Measurements from ENCODE around the gene TUSC2.
"Not testable (repeated sequence)": the region's sequence is repeated elsewhere in the genome, so short reads cannot be mapped to it uniquely, and the experiment has no call there.

Gene TUSC2

GRCh38 chr3:50318163-50318562 is 9.9 kb downstream of the TUSC2 start:
- H3K4me3 Mint-ChIP-seq, result peak overlapping the region; percentile 20
- H3K9me3 Mint-ChIP-seq, result no peaks in the 10 kb centered on the region
- ATAC-seq (replicated peaks; ENCODE audit: extremely low read depth, poor library complexity, severe bottlenecking) (no peak), DNase-seq (ENCODE audit: low spot score in 2 of 2) (no peak)
- H3K36me3 Mint-ChIP-seq (ENCODE audit: insufficient read depth), result peaks cover 3% of the 10 kb centered on the region
- no peaks in the 10 kb centered on the region for H3K27me3 Mint-ChIP-seq
- H3K4me1 Mint-ChIP-seq, result peaks cover 42% of the 10 kb centered on the region
- no peak overlapping the region for H3K27ac Mint-ChIP-seq (ENCODE audit: low read depth)

GRCh38 chr3:50317300-50317699 is 10.7 kb downstream of the TUSC2 start:
- H3K9me3 Mint-ChIP-seq, result no peaks in the 10 kb centered on the region
- H3K27ac Mint-ChIP-seq (ENCODE audit: low read depth), result peak overlapping the region; percentile 94
- peak overlapping the region; percentile 80 for H3K4me3 Mint-ChIP-seq
- ATAC-seq (replicated peaks; ENCODE audit: extremely low read depth, poor library complexity, severe bottlenecking), result no peak
- no peaks in the 10 kb centered on the region for H3K27me3 Mint-ChIP-seq
- peaks cover 42% of the 10 kb centered on the region for H3K4me1 Mint-ChIP-seq
- DNase-seq (ENCODE audit: low spot score in 2 of 2), result no peak
- H3K36me3 Mint-ChIP-seq (ENCODE audit: insufficient read depth), result peaks cover 3% of the 10 kb centered on the region

- Mint-ChIP-seq H3K4me1 (peaks cover 42% of the 10 kb centered on the region), H3K27ac (ENCODE audit: low read depth) (peak overlapping the region; percentile 94), H3K27me3 (no peaks in the 10 kb centered on the region), H3K9me3 (no peaks in the 10 kb centered on the region), H3K4me3 (peak overlapping the region; percentile 80), H3K36me3 (ENCODE audit: insufficient read depth) (peaks cover 3% of the 10 kb centered on the region)
- ATAC-seq (replicated peaks; ENCODE audit: extremely low read depth, poor library complexity, severe bottlenecking) (peak; percentile 81), DNase-seq (ENCODE audit: low spot score in 2 of 2) (peak; percentile 55 to 70)
Measured at GRCh38 chr3:50316657-50317242, 11.3 kb downstream of the TUSC2 start.

GRCh38 chr3:50314816-50315215 is 13.2 kb downstream of the TUSC2 start:
- H3K4me1 Mint-ChIP-seq, result peaks cover 32% of the 10 kb centered on the region
- ATAC-seq (replicated peaks; ENCODE audit: extremely low read depth, poor library complexity, severe bottlenecking), result no peak
- H3K4me3 Mint-ChIP-seq, result no peak overlapping the region
- H3K9me3 Mint-ChIP-seq, result no peaks in the 10 kb centered on the region
- DNase-seq (ENCODE audit: low spot score in 2 of 2), result no peak
- H3K27ac Mint-ChIP-seq (ENCODE audit: low read depth), result no peak overlapping the region
- no peaks in the 10 kb centered on the region for H3K27me3 Mint-ChIP-seq
- peaks cover 3% of the 10 kb centered on the region for H3K36me3 Mint-ChIP-seq (ENCODE audit: insufficient read depth)

GRCh38 chr3:50314342-50314741 is 13.7 kb downstream of the TUSC2 start:
- Mint-ChIP-seq H3K36me3 (ENCODE audit: insufficient read depth) (peaks cover 5% of the 10 kb centered on the region), H3K27me3 (no peaks in the 10 kb centered on the region), H3K27ac (ENCODE audit: low read depth) (no peak overlapping the region), H3K4me3 (no peak overlapping the region), H3K9me3 (no peaks in the 10 kb centered on the region), H3K4me1 (peaks cover 29% of the 10 kb centered on the region)
- ATAC-seq (replicated peaks; ENCODE audit: extremely low read depth, poor library complexity, severe bottlenecking) (no peak), DNase-seq (ENCODE audit: low spot score in 2 of 2) (no peak)

GRCh38 chr3:50312041-50312440 is 16.0 kb downstream of the TUSC2 start:
- not testable (repeated sequence) for H3K36me3 Mint-ChIP-seq (ENCODE audit: insufficient read depth); DNase-seq (ENCODE audit: low spot score in 2 of 2); H3K27me3 Mint-ChIP-seq; H3K4me3 Mint-ChIP-seq; H3K9me3 Mint-ChIP-seq; H3K27ac Mint-ChIP-seq (ENCODE audit: low read depth); ATAC-seq (replicated peaks; ENCODE audit: extremely low read depth, poor library complexity, severe bottlenecking)
- peaks cover 17% of the 10 kb centered on the region for H3K4me1 Mint-ChIP-seq

GRCh38 chr3:50304601-50305000 is 23.4 kb downstream of the TUSC2 start:
- H3K27me3 Mint-ChIP-seq, result no peaks in the 10 kb centered on the region
- ATAC-seq (replicated peaks; ENCODE audit: extremely low read depth, poor library complexity, severe bottlenecking) (no peak), DNase-seq (ENCODE audit: low spot score in 2 of 2) (no peak)
- H3K27ac Mint-ChIP-seq (ENCODE audit: low read depth), result no peak overlapping the region
- peaks cover 15% of the 10 kb centered on the region for H3K4me1 Mint-ChIP-seq
- no peak overlapping the region for H3K4me3 Mint-ChIP-seq
- no peaks in the 10 kb centered on the region for H3K9me3 Mint-ChIP-seq
- peaks cover 4% of the 10 kb centered on the region for H3K36me3 Mint-ChIP-seq (ENCODE audit: insufficient read depth)

GRCh38 chr3:50303013-50303815 is 24.8 kb downstream of the TUSC2 start, which contains the start of gene HYAL1:
Gene HYAL1, minus strand, starts transcription at chr3:50303574. Its CDS starts 618 bp downstream, at chr3:50302956.
- peaks cover 4% of the 10 kb centered on the region for H3K36me3 Mint-ChIP-seq (ENCODE audit: insufficient read depth)
- ATAC-seq (replicated peaks; ENCODE audit: extremely low read depth, poor library complexity, severe bottlenecking) (no peak), DNase-seq (ENCODE audit: low spot score in 2 of 2) (no peak)
- H3K27ac Mint-ChIP-seq (ENCODE audit: low read depth), result no peak within 1 kb of the TSS
- H3K4me1 Mint-ChIP-seq, result peaks cover 24% of the 10 kb centered on the region
- H3K27me3 Mint-ChIP-seq, result no peaks in the 10 kb centered on the region
- no peaks in the 10 kb centered on the region for H3K9me3 Mint-ChIP-seq
- H3K4me3 Mint-ChIP-seq, result no peak within 1 kb of the TSS

- no peaks in the 10 kb centered on the region for H3K9me3 Mint-ChIP-seq
- ATAC-seq (replicated peaks; ENCODE audit: extremely low read depth, poor library complexity, severe bottlenecking) (no peak), DNase-seq (ENCODE audit: low spot score in 2 of 2) (no peak)
- H3K4me1 Mint-ChIP-seq, result peaks cover 26% of the 10 kb centered on the region
- H3K36me3 Mint-ChIP-seq (ENCODE audit: insufficient read depth), result peaks cover 4% of the 10 kb centered on the region
- H3K27ac Mint-ChIP-seq (ENCODE audit: low read depth), result no peak overlapping the region
- H3K4me3 Mint-ChIP-seq, result no peak overlapping the region
- H3K27me3 Mint-ChIP-seq, result no peaks in the 10 kb centered on the region
Measured at GRCh38 chr3:50302095-50303012, 25.7 kb downstream of the TUSC2 start.

GRCh38 chr3:50300681-50301254 is 27.3 kb downstream of the TUSC2 start:
- no peaks in the 10 kb centered on the region for H3K9me3 Mint-ChIP-seq
- peaks cover 26% of the 10 kb centered on the region for H3K4me1 Mint-ChIP-seq
- ATAC-seq (replicated peaks; ENCODE audit: extremely low read depth, poor library complexity, severe bottlenecking) (no peak), DNase-seq (ENCODE audit: low spot score in 2 of 2) (no peak)
- H3K27ac Mint-ChIP-seq (ENCODE audit: low read depth), result peak overlapping the region; percentile 96
- peak overlapping the region; percentile 92 for H3K4me3 Mint-ChIP-seq
- H3K36me3 Mint-ChIP-seq (ENCODE audit: insufficient read depth), result peaks cover 4% of the 10 kb centered on the region
- no peaks in the 10 kb centered on the region for H3K27me3 Mint-ChIP-seq

GRCh38 chr3:50299929-50300680 is 27.9 kb downstream of the TUSC2 start:
- Mint-ChIP-seq H3K4me3 (peak overlapping the region; percentile 92), H3K27ac (ENCODE audit: low read depth) (peak overlapping the region; percentile 96), H3K27me3 (no peaks in the 10 kb centered on the region), H3K36me3 (ENCODE audit: insufficient read depth) (peaks cover 4% of the 10 kb centered on the region), H3K4me1 (peaks cover 26% of the 10 kb centered on the region), H3K9me3 (no peaks in the 10 kb centered on the region)
- DNase-seq (ENCODE audit: low spot score in 2 of 2) (no peak), ATAC-seq (replicated peaks; ENCODE audit: extremely low read depth, poor library complexity, severe bottlenecking) (no peak)

GRCh38 chr3:50299638-50299928 is 28.4 kb downstream of the TUSC2 start:
- Mint-ChIP-seq H3K4me1 (peaks cover 26% of the 10 kb centered on the region), H3K36me3 (ENCODE audit: insufficient read depth) (peaks cover 4% of the 10 kb centered on the region), H3K27ac (ENCODE audit: low read depth) (peak overlapping the region; percentile 96), H3K4me3 (peak overlapping the region; percentile 92), H3K27me3 (no peaks in the 10 kb centered on the region), H3K9me3 (no peaks in the 10 kb centered on the region)
- DNase-seq (ENCODE audit: low spot score in 2 of 2) (no peak), ATAC-seq (replicated peaks; ENCODE audit: extremely low read depth, poor library complexity, severe bottlenecking) (no peak)
